NCI-H1092 (cell line): Measurements from ENCODE around the gene ELMO1.

Experiments
- DNase-seq: peaks from one replicate; lab custom pipeline; 2025; lab: John Stamatoyannopoulos, UW

Gene ELMO1

GRCh38 chr7:37408291-37409228 is 40.1 kb downstream of the ELMO1 start:
- no peak for DNase-seq

- DNase-seq: no peak
These were observed 43.0 kb downstream of the ELMO1 start for GRCh38 chr7:37405603-37406122.

GRCh38 chr7:37405128-37405527 is 43.5 kb downstream of the ELMO1 start:
- DNase-seq: no peak

DNA sequence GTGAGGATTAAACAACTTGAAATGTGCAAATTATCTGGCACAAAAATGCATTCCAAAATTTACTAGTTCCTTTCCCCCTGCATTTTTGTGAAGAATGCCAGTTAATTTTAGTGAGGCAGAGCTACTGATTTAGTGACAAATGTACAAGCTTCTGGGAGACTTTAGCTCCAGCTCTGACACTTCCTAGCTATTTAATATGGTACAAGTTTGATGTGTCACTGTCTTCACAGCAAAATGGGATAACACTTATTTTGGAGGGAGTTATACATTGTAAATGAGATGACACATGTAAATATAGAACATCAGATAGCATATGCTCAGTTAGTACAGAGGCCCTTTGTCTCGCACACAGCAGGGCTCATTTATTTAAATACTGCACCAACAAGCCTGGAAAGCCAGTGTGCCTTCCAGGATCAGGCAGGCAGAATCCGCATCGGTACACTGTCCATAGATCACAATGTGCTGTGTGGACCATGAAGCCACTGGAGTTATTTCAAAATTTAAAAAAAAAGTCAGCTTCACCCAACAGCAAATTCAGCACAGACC is 48.7 kb downstream of the ELMO1 start:
- no peak for DNase-seq

- DNase-seq: no peak
These were observed 50.3 kb downstream of the ELMO1 start for GRCh38 chr7:37398403-37398802.

GRCh38 chr7:37395618-37396259 is 52.9 kb downstream of the ELMO1 start:
- DNase-seq: no peak

DNA sequence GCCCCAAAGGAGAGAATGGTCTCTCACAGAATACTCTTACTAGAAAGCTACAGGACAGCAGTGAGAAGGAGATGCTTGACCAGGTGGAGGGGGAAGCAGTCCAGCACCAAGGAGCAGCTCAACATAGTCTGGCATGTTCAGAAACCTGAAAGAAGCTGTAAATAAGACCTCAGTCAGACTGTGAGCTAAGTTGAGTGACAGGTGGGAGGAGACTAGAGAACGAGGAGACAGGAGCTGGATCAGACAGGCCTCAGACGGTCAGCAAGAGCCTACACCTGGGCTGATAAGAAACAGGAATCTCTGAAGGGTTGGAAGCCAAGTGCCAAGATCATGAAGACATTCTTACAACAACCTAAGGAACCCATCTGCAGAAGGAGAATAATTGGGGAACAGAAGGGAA is 54.5 kb downstream of the ELMO1 start:
- no peak for DNase-seq

DNA sequence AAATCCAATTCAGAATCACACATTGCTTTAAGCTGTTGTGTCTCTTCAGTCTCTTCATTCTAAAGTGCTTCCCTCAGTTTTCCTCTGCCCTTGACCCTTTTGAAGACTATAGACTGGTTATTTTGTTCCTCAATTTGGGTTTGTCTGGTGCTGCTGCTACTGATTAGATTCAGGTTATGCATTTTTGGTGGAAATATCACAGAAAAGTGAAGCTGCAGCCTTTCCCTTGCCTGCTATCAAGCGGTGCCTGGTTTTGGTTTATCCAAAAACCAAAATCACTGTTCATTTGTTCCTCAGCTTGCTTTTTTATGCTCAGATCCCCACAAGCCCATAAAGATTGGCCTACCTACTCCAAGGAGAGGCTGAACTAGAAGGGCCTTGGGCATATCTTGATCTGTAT is 55.2 kb downstream of the ELMO1 start:
- DNase-seq: no peak

GRCh38 chr7:37392673-37393017 is 56.0 kb downstream of the ELMO1 start:
- DNase-seq: no peak

GRCh38 chr7:37391791-37392672 is 56.6 kb downstream of the ELMO1 start:
- DNase-seq: no peak

- no peak for DNase-seq
These were observed 58.5 kb downstream of the ELMO1 start for GRCh38 chr7:37390114-37390513.

DNA sequence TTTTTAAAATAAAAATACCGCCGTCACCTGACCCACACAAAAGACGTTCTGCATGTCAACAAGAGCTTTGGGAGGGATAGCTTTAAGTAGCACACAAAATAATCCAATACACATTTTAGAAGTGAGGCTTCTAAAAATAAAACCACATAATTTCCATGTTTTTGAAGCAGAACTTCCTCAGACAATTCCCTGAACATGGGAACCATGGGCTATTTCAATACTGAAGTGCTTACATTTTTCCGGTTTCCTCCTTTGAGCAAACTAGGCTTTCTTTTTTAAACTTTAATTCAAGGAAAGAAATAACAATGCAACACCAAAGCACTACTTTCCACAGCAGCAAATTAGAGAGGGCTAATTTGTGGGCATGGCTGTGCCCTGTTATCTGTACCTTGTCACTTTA is 59.9 kb downstream of the ELMO1 start:
- no peak for DNase-seq

GRCh38 chr7:37385787-37386186 is 62.9 kb downstream of the ELMO1 start:
- DNase-seq: no peak

DNA sequence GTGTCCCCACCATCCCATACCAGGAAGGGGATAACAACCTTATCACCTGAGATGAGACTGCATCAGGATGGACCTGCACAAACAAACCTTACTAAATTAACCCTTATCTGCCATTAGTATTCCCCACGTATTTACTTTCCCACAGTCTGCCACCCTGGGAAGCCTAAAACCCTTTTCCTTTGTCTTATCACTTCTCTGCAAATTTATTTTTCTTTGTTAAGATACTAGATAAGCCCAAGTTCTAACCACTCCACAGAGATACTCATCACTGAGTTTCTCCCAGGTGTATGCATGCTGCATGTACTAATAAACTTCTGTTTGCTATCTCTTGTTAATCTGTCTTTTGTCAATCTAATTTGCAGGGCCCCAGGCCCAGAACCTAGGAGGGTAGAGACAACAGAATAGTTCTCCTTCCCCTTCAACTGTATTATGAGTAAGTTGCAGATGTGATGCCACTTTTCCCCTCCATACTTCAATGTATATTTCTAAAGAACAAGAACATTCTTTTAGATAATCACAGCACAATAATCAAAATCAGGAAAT is 66.0 kb downstream of the ELMO1 start:
- DNase-seq: no peak

- DNase-seq: no peak
These were observed 67.8 kb downstream of the ELMO1 start for GRCh38 chr7:37380831-37381230.

- DNase-seq: no peak
These were observed 69.0 kb downstream of the ELMO1 start for GRCh38 chr7:37379546-37380277.

- no peak for DNase-seq
These were observed 71.4 kb downstream of the ELMO1 start for GRCh38 chr7:37377231-37377630.

DNA sequence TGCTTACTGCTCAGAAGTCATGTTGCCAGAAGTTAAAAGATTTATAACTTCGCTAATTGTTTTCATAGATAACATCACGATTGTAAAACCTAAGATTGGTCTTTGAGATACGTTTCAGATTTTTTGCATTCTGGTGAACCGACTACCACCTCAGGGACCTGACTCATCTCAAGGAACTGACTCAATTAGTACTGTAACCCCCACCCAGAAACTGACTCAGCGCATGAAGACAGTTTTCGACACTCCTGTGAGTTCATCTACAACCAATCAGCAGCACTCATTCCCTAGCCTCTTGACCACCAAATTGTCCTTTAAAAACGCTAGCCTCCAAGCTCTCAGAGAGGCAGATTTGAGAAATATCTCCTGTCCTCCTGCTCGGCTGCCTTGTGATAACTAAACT is 72.3 kb downstream of the ELMO1 start:
- no peak for DNase-seq

DNA sequence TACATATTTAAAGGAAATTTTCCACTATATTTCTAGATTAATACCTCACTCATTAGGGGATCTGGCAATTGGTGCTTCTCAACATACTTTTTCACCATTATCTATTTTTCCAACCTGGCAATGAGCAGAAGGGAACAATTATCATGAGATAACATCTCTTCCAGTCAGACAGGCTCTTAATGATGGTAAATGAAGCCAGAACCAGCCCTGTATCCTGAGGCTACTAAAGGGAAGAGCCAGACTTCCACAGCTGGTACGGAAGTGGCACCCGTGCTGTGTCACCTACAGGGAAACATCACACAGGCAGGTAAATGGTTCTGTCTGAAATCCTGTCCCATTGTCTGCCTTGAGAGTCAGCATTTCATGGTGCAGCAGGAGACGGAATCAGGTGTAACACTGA is 75.9 kb downstream of the ELMO1 start:
- DNase-seq: no peak

DNA sequence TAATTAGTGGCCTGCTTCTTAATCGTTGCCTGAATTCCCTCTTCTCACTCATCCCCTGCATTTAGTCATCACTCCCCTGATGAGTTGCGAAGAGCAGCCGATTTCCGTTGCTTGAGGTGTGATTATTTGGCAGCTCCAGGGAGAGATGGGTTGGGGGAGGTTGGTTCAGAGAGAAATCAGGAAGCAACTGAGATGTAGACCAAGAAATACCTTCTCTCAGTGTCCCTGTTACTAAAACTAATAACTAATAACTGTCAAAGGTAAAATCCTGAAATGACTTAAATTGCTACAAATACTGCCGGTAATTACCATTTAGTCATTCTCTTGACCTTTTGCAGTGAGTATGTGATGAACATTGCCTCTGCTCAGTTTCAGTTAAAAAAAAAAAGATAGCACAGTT is 76.9 kb downstream of the ELMO1 start:
- no peak for DNase-seq

DNA sequence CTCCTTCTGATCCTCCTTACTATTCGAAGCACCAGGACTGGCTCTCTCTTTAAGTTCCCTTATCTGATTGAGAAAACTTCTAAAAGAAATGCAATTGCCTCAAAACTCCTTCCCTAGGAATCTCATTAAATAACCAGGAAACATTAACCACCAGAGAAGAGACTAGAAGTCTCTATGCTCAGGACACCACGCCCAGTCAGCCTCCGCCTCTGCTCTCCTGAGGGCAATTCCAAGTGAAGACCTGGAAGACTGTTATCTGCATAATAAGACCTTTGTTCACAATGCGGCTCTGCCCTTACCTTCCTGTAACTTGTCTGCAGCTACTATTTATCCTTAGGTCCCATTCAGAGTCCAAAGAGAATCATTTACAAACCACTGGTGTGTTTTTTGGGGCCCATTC is 78.8 kb downstream of the ELMO1 start:
- DNase-seq: no peak
